ES-I3 (cell line): ENCODE measurements around the gene FHIP1B.
"Not testable (repeated sequence)": the region's sequence is repeated elsewhere in the genome, so short reads cannot be mapped to it uniquely, and the experiment has no call there.

ENCODE experiments used
- H3K36me3 ChIP-seq: 2 replicates; pipeline ENCODE4 v1.6.1; 2013; ENCODE audit warnings: mild to moderate bottlenecking, low read length, control low read depth, moderate library complexity; ENCODE audit not compliant: insufficient read depth
- H3K4me1 ChIP-seq: 2 replicates; pipeline ENCODE4 v1.6.1; 2013; ENCODE audit warnings: mild to moderate bottlenecking, control low read depth, low read length; ENCODE audit not compliant: insufficient read depth
- H3K9ac ChIP-seq: 2 replicates; pipeline ENCODE4 v1.6.1; 2013; ENCODE audit warnings: low read depth, mild to moderate bottlenecking, low read length, moderate library complexity
- H3K9me3 ChIP-seq: 2 replicates; pipeline ENCODE4 v1.6.1; 2013; ENCODE audit warnings: mild to moderate bottlenecking, low read length, moderate library complexity; ENCODE audit not compliant: control insufficient read depth, insufficient read depth

The FHIP1B gene

DNA sequence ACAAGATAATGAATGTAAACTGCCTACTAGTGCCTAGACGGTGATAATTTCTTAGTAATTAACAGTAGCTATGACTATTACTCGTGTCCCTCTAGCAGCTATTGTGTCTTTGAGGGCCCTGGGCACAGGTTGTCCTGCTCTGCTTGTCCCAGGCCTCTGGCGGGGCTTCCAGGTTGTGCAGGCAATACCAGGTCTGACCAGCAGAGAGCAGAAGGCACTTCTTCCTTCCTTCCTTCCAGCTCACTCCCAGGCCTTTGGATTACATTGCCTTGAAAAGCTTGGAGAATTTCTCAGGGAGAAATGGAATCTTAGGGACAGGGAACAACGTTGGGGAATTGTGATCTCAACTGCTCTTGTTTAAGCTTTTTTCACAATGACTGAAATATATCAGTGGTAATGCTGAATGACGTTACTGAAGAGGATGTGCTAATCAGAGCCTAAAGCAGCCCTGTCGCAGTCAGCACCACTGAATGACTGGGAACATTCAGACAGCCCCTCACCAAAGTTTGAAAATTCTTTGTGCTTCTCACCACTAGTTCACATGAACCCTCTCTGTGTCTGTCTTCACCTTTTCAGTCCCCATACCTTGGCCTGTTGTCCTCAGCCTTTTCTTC, 16.8 kb upstream of the FHIP1B start:
- Histone ChIP-seq H3K36me3 (no peaks in the 10 kb centered on the region), H3K4me1 (peaks cover 4% of the 10 kb centered on the region; the same call in 1 of the 2 replicates), H3K9me3 (no peaks in the 10 kb centered on the region), H3K9ac (no peak overlapping the region)

DNA sequence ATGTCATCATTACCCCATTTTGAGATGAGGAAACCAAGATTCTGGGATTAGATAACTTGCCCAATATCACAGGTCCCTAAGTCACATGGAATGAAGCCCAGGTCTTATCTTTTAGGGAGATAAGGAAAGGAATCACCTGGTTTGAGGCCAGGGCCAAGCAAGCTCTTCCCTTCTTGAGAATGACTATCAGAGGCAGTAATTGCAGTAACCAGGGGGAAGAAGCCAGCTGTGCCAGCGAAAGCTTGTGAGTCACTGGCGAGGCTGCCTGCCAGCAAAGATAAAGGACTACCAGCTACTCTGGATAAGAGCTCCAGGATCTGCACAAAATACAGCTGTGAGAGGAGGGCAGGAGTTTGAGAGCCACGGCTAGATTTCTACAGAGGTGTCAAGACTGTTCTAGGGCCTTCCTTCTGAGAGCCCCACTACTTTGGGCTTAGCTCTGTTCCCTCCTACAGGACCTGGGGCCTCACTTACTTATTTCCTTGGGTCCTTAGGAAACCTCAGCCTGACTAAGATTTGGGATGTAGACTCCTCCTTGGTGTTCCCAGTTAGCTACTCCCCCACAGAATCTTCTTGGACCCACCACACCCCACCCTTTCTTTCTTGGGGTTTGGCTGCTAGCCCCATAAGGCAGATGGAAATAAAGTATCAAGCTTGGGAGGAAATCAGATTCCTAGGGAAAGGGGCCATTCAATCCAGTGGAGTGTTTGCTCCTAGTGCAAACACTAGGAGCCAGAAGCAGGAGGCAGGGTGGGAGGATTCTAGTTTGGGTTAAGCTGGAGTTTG, 15.5 kb upstream of the FHIP1B start:
- Histone ChIP-seq H3K9me3 (no peaks in the 10 kb centered on the region), H3K36me3 (no peaks in the 10 kb centered on the region), H3K4me1 (peaks cover 4% of the 10 kb centered on the region; the same call in 1 of the 2 replicates), H3K9ac (no peak overlapping the region)

DNA sequence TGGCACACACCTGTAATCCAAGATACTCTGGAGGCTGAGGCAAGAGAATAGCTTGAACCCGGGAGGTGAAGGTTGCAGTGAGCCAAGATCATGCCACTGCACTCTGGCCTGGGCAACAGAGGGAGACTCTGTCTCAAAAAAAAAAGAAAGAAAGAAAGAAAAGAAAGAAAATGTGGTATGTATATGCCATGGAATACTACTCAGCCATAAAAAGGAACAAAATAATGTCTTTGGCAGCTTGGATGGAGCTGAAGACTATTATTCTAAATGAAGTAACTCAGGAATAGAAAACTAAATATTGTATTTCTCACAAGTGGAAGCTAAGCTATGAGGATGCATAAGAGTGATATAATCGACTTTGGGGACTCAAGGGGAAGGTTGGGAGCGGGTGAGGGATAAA, 14.5 kb upstream of the FHIP1B start:
- H3K4me1 ChIP-seq, H3K36me3 ChIP-seq, H3K9ac ChIP-seq, H3K9me3 ChIP-seq: not testable (repeated sequence)

DNA sequence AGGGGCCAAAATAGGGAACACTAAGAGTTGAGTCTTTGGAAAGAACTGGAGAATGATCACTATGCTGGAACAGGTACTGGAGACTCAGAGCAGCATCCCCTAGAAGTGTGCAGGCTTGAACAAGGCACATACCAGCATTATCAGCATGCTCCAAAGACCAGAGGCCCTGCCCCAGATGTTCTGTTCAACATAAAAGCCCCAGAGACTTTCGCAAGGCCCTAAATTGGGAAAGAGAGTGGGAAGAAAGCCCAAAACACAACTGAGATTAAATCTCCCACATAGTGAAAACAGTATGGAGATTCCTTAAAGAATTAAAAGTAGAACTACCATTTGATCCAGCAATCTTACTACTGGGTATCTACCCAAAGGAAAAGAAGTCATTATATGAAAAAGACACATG, 13.8 kb upstream of the FHIP1B start:
- Histone ChIP-seq H3K36me3 (no peaks in the 10 kb centered on the region), H3K9ac (no peak overlapping the region), H3K9me3 (no peaks in the 10 kb centered on the region), H3K4me1 (peaks cover 4% of the 10 kb centered on the region; the same call in 1 of the 2 replicates)

- Histone ChIP-seq H3K9ac (no peak overlapping the region), H3K9me3 (no peaks in the 10 kb centered on the region), H3K36me3 (no peaks in the 10 kb centered on the region), H3K4me1 (no peaks in the 10 kb centered on the region)
Measured at GRCh38 chr11:6245536-6245935, 11.1 kb upstream of the FHIP1B start.

DNA sequence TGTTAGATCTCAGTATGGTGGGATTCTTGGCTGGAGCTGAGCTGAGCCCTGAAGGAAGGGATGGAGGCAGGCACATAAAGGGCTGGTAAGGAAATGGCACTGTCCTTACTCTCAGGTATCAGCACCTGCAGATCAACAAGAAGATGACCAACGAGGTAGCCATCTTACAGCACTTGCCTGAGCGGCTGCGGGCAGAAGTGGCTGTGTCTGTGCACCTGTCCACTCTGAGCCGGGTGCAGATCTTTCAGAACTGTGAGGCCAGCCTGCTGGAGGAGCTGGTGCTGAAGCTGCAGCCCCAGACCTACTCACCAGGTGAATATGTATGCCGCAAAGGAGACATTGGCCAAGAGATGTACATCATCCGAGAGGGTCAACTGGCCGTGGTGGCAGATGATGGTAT, 6.9 kb upstream of the FHIP1B start:
- Histone ChIP-seq H3K9ac (no peak overlapping the region), H3K9me3 (no peaks in the 10 kb centered on the region), H3K36me3 (no peaks in the 10 kb centered on the region), H3K4me1 (no peaks in the 10 kb centered on the region)

DNA sequence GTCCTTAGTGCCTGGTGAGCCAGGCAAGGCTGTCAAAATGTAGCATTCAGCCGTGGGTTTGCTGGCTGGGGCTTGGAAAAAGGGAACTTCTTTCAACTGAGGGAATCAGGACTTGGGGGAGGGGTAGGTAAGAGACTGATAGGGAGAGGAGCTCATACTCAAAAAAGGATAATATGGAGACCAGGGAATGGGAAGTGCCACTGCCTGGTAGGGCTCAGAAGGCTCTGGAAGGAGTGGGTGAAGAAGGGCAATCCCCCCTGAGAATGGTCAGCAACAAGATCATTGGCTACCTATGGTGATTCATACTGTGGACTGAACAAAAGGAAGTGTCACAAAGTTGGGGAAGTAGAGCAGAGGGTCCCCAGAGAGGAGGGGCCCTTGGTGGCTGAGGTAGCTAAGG, 6.3 kb upstream of the FHIP1B start:
- Histone ChIP-seq H3K36me3 (no peaks in the 10 kb centered on the region), H3K9ac (no peak overlapping the region), H3K9me3 (no peaks in the 10 kb centered on the region), H3K4me1 (no peaks in the 10 kb centered on the region)

DNA sequence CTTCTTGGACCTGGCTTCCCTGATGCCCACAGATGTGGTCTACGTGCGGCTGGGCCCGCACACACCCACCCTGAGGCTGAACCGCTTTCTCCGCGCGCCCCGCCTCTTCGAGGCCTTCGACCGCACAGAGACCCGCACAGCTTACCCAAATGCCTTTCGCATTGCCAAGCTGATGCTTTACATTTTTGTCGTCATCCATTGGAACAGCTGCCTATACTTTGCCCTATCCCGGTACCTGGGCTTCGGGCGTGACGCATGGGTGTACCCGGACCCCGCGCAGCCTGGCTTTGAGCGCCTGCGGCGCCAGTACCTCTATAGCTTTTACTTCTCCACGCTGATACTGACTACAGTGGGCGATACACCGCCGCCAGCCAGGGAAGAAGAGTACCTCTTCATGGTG, 5.7 kb upstream of the FHIP1B start:
- H3K9me3 ChIP-seq = no peaks in the 10 kb centered on the region
- H3K36me3 ChIP-seq = no peaks in the 10 kb centered on the region
- no peaks in the 10 kb centered on the region for H3K4me1 ChIP-seq
- H3K9ac ChIP-seq = no peak overlapping the region

GRCh38 chr11:6238902-6239301, 4.5 kb upstream of the FHIP1B start, which contains the start of gene CNGA4:
Gene CNGA4, plus strand, starts transcription at chr11:6239089. Its CDS starts 118 bp downstream, at chr11:6239207.
- H3K36me3 ChIP-seq = no peaks in the 10 kb centered on the region
- no peaks in the 10 kb centered on the region for H3K9me3 ChIP-seq
- H3K4me1 ChIP-seq = no peaks in the 10 kb centered on the region; the same call in 1 of the 2 replicates
- H3K9ac ChIP-seq = no peak within 1 kb of the TSS

DNA sequence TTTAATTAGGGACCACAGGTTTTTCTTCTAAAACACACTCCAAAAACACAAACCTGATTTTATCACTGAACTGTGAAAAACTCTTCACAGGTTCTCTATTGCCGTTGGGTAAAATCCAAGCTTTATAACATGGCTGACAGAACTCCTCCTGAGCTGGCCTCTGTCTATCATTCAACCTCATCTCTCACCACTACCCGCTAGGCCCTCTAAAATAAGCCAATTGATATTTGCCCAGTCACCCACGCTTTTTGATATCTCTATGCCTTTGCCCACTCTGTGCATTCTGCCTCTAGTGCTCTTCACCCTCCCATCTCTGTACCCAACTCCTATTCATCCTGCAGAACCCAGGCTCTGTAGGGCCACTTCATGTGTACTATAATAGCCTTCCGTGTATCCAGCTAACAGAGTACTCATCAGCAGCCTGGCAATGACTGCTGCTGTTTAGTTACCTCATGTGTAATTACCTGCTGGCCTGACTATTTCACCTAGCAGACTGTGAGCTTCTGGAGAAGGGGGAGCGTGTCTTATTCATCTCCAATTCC, 3.4 kb upstream of the FHIP1B start:
- H3K9me3 ChIP-seq = no peaks in the 10 kb centered on the region
- H3K36me3 ChIP-seq = no peaks in the 10 kb centered on the region
- no peaks in the 10 kb centered on the region; the same call in 1 of the 2 replicates for H3K4me1 ChIP-seq
- no peak overlapping the region for H3K9ac ChIP-seq

DNA sequence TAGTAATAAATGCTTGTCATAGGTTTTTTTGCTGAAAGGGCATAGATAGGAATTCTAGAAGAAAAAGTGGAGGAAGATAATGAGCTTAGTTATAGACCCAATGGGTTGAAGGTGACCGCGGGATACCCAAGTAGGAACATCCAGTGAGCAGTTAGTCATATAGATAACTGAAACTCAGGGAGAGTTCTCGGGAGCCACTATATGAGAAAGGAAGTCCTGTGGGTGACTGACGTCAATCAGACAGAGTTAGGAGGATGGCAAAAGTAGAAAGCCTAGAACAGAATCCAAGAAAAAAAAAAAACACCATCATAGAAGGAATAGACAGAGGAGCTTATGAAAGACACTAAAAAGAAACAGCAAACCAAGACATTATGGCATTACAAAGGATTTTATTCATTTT, 2.8 kb upstream of the FHIP1B start:
- Histone ChIP-seq H3K9ac (no peak overlapping the region), H3K36me3 (no peaks in the 10 kb centered on the region), H3K9me3 (no peaks in the 10 kb centered on the region), H3K4me1 (no peaks in the 10 kb centered on the region; the same call in 1 of the 2 replicates)

DNA sequence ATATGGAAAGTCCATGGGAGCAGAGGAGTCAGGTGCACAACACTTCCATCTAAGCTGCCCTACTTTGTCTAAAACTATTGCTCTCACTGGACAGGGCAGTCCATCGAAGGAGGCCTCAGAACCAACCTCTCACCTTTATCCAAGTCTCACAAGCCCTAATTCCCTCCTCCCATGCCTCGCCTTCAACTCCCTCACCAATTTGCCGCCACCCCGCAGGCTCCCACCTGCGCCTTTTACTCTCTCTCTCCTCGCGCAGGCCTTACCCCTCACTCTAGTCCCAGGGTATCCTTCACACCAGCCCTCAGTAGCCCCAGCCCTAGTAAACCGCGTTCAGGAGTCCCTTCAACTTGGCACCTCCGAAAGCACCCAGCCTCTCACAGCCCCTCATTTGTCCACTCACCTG, 451 bp downstream of the FHIP1B start:
- H3K36me3 ChIP-seq = no peaks in the 10 kb centered on the region
- H3K4me1 ChIP-seq = no peaks in the 10 kb centered on the region; the same call in 1 of the 2 replicates
- H3K9me3 ChIP-seq = no peaks in the 10 kb centered on the region
- peak overlapping the region; percentile 97 for H3K9ac ChIP-seq

DNA sequence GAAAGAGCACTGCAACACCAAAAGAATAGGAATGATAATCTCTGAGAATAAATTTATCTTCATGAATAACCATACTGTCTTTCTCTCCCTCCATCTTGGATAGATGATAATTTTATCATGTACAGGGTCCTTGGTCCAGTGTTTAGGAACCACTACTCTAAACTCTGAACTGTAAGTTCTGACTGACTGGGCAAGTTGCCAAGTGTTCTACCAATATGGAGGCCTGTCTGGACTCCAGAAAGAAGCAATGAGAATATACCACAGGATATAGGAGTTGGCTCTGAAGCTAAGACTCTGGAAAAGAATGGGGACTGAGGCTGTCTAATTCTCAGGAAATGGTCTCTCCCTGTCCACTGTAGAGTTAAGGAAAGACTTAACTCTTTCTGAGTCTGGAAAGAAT, 1.5 kb downstream of the FHIP1B start:
- Histone ChIP-seq H3K4me1 (no peaks in the 10 kb centered on the region; the same call in 1 of the 2 replicates), H3K36me3 (no peaks in the 10 kb centered on the region), H3K9me3 (peaks cover 3% of the 10 kb centered on the region; the same call in 1 of the 2 replicates), H3K9ac (no peak overlapping the region)

GRCh38 chr11:6229911-6230310, 4.5 kb downstream of the FHIP1B start:
- H3K4me1 ChIP-seq = no peaks in the 10 kb centered on the region; the same call in 1 of the 2 replicates
- H3K9ac ChIP-seq = no peak overlapping the region
- H3K36me3 ChIP-seq = no peaks in the 10 kb centered on the region
- H3K9me3 ChIP-seq = peaks cover 3% of the 10 kb centered on the region; the same call in 1 of the 2 replicates

GRCh38 chr11:6228520-6228919, 5.9 kb downstream of the FHIP1B start:
- Histone ChIP-seq H3K36me3 (no peaks in the 10 kb centered on the region), H3K9ac (no peak overlapping the region), H3K4me1 (no peaks in the 10 kb centered on the region), H3K9me3 (peaks cover 3% of the 10 kb centered on the region; the same call in 1 of the 2 replicates)
